ENCODE results near the gene CIB2. TPM values are rescaled to one million over a fixed set of nuclear protein-coding genes. Genes with fewer than 3 reads are reported as not detected.
"Not testable (repeated sequence)": the region's sequence is repeated elsewhere in the genome, so short reads cannot be mapped to it uniquely, and the experiment has no call there.

CIB2 gene
- total RNA-seq, 2 experiments from 2014 or later, result 2.6 to 2.8 TPM

GRCh38 chr15:78151075-78151474 lies 19.8 kb upstream of the CIB2 start:
- CTCF ChIA-PET, POLR2A ChIA-PET: not testable (repeated sequence)

- POLR2A ChIA-PET, result interaction anchor here (0.6 to 1.1 kb wide), 3 partner anchors 20 to 289 kb away, joined by 3 to 7 read pairs (median 6); no protein-coding TSS in a partner anchor
- CTCF ChIA-PET, result interaction anchor here (1.1 to 2.4 kb wide), 3 partner anchors 19 to 91 kb away, joined by 3 to 8 read pairs (median 5); partner anchors contain the start of gene CIB2
Measured at GRCh38 chr15:78149805-78150751, 18.8 kb upstream of the CIB2 start.

GRCh38 chr15:78149068-78149804 lies 18.0 kb upstream of the CIB2 start, which contains the start of gene IDH3A:
Gene IDH3A, plus strand, starts transcription at chr15:78149362. Its CDS starts 42 bp downstream, at chr15:78149404.
- POLR2A ChIA-PET, result interaction anchor here (0.6 to 1.1 kb wide), 7 partner anchors 18 to 150 kb away, joined by 3 to 6 read pairs (median 5); partner anchors contain the start of genes CIB2, DNAJA4 and SKIC8
- CTCF ChIA-PET, result interaction anchor here (1.1 to 2.4 kb wide), 3 partner anchors 18 to 91 kb away, joined by 3 to 8 read pairs (median 5); partner anchors contain the start of gene CIB2

GRCh38 chr15:78148392-78149067 lies 17.3 kb upstream of the CIB2 start:
- POLR2A ChIA-PET, result interaction anchor here (0.6 to 1.1 kb wide), 7 partner anchors 17 to 151 kb away, joined by 3 to 6 read pairs (median 5); partner anchors contain the start of genes CIB2, DNAJA4 and SKIC8
- CTCF ChIA-PET, result interaction anchor here (0.8 to 2.4 kb wide), 4 partner anchors 17 to 92 kb away, joined by 3 to 8 read pairs (median 4); partner anchors contain the start of gene CIB2

GRCh38 chr15:78147566-78147965 lies 16.3 kb upstream of the CIB2 start:
- CTCF ChIA-PET, result interaction anchor here (0.8 kb wide), 1 partner anchor 48 kb away, joined by 4 read pairs; no protein-coding TSS in a partner anchor

GRCh38 chr15:78146425-78147154 lies 15.3 kb upstream of the CIB2 start:
- POLR2A ChIA-PET, result no interaction called here
- CTCF ChIA-PET, result interaction anchor here (1.1 to 1.2 kb wide), 2 partner anchors 12 to 95 kb away, joined by 3 read pairs; no protein-coding TSS in a partner anchor

More at GRCh38 chr15:78147566-78147965, 16.3 kb upstream of the CIB2 start:
- POLR2A ChIA-PET, result no interaction called here

GRCh38 chr15:78142332-78142731 lies 11.1 kb upstream of the CIB2 start:
- POLR2A ChIA-PET, result no interaction called here
- CTCF ChIA-PET, result interaction anchor here (0.7 kb wide), 1 partner anchor 36 kb away, joined by 3 read pairs; no protein-coding TSS in a partner anchor

GRCh38 chr15:78140292-78140691 lies 9.0 kb upstream of the CIB2 start:
- POLR2A ChIA-PET, result no interaction called here
- CTCF ChIA-PET, result no interaction called here

- ChIA-PET POLR2A (no interaction called here), CTCF (no interaction called here)
Measured at GRCh38 chr15:78139578-78139977, 8.3 kb upstream of the CIB2 start.

GRCh38 chr15:78133801-78134200 lies 2.6 kb upstream of the CIB2 start:
- ChIA-PET CTCF (interaction anchor here (1.0 kb wide), 1 partner anchor 85 kb away, joined by 3 read pairs; no protein-coding TSS in a partner anchor), POLR2A (no interaction called here)

- POLR2A ChIA-PET, result interaction anchor here (0.9 to 1.3 kb wide), 3 partner anchors 18 to 21 kb away, joined by 3 read pairs; partner anchors contain the start of gene IDH3A
Measured at GRCh38 chr15:78130466-78131294, 565 bp downstream of the CIB2 start.

GRCh38 chr15:78129751-78130287 lies 1.4 kb downstream of the CIB2 start:
- CTCF ChIA-PET, result interaction anchor here (1.9 to 3.4 kb wide), 4 partner anchors 16 to 111 kb away, joined by 5 to 22 read pairs (median 11); no protein-coding TSS in a partner anchor
- POLR2A ChIA-PET, result interaction anchor here (0.9 kb wide), 1 partner anchor 20 kb away, joined by 3 read pairs; no protein-coding TSS in a partner anchor

More at GRCh38 chr15:78130466-78131294, 565 bp downstream of the CIB2 start:
- CTCF ChIA-PET, result interaction anchor here (1.0 to 3.4 kb wide), 8 partner anchors 9 to 110 kb away, joined by 3 to 22 read pairs (median 6); partner anchors contain the start of gene IDH3A

- POLR2A ChIA-PET, result no interaction called here
- CTCF ChIA-PET, result interaction anchor here (2.7 kb wide), 1 partner anchor 111 kb away, joined by 9 read pairs; no protein-coding TSS in a partner anchor
Measured at GRCh38 chr15:78129077-78129750, 2.0 kb downstream of the CIB2 start.

- ChIA-PET CTCF (interaction anchor here (1.5 to 2.7 kb wide), 4 partner anchors 15 to 112 kb away, joined by 5 to 9 read pairs (median 8); no protein-coding TSS in a partner anchor), POLR2A (no interaction called here)
Measured at GRCh38 chr15:78127882-78128281, 3.4 kb downstream of the CIB2 start.

- ChIA-PET POLR2A (no interaction called here), CTCF (no interaction called here)
Measured at GRCh38 chr15:78125267-78125666, 6.0 kb downstream of the CIB2 start.

GRCh38 chr15:78120523-78120922 lies 10.7 kb downstream of the CIB2 start:
- ChIA-PET POLR2A (no interaction called here), CTCF (interaction anchor here (1.0 to 1.5 kb wide), 2 partner anchors 75 to 119 kb away, joined by 7 read pairs; no protein-coding TSS in a partner anchor)

Measured in activated CD8-positive, alpha-beta memory T cell treated with anti-CD3 and anti-CD28 coated beads for 36 hours (primary cell).